ENCODE measurements around the gene MPEG1. TPM values are rescaled to one million over a fixed set of nuclear protein-coding genes. Genes with fewer than 3 reads are reported as not detected.

MPEG1 gene
- total and polyA plus RNA-seq, 2 donors (not counting 1 experiment from before 2014, with no cell fraction given) = not detected

Other genes starting within 250 kb of the MPEG1 start
- not detected in 2 replicates for gene GLYATL1B, start 126.6 kb downstream of the MPEG1 start, total RNA-seq
- gene GLYATL1B, start 126.6 kb downstream of the MPEG1 start, polyA plus RNA-seq = not detected in 2 replicates
- 0.26 and 0.33 TPM in 2 replicates for gene FAM111B, start 105.7 kb downstream of the MPEG1 start, total RNA-seq
- gene FAM111B, start 105.7 kb downstream of the MPEG1 start, polyA plus RNA-seq = 6.2 and 14.8 TPM in 2 replicates
- 34.7 and 42.3 TPM in 2 replicates for gene FAM111A, start 70.1 kb downstream of the MPEG1 start, total RNA-seq
- 27.1 and 44.2 TPM in 2 replicates for gene FAM111A, start 70.1 kb downstream of the MPEG1 start, polyA plus RNA-seq
- 3.1 and 4.8 TPM in 2 replicates for gene DTX4, start 40.8 kb downstream of the MPEG1 start, total RNA-seq
- 1.2 and 2.1 TPM in 2 replicates for gene DTX4, start 40.8 kb downstream of the MPEG1 start, polyA plus RNA-seq
- not detected in 2 replicates for gene OR5AN1, start 146.0 kb upstream of the MPEG1 start, total RNA-seq
- not detected in 2 replicates for gene OR5AN1, start 146.0 kb upstream of the MPEG1 start, polyA plus RNA-seq
- not detected in 2 replicates for gene OR5A2, start 213.5 kb upstream of the MPEG1 start, total RNA-seq
- gene OR5A2, start 213.5 kb upstream of the MPEG1 start, polyA plus RNA-seq = not detected in 2 replicates
- not detected in 2 replicates for gene OR5A1, start 223.5 kb upstream of the MPEG1 start, total RNA-seq
- not detected in 2 replicates for gene OR5A1, start 223.5 kb upstream of the MPEG1 start, polyA plus RNA-seq
- not detected in 2 replicates for gene OR4D6, start 244.0 kb upstream of the MPEG1 start, total RNA-seq
- not detected in 2 replicates for gene OR4D6, start 244.0 kb upstream of the MPEG1 start, polyA plus RNA-seq

Data from fibroblast of lung (primary cell).